A549 (cell line): Measurements from ENCODE around the gene FAM3C.

Experiments
- CBX2 ChIP-seq: fragments of 200-600 bp; sonication (generic); IDR thresholded peaks from 2 replicates; pipeline ENCODE4 v1.6.1; 2016; ENCODE audit warnings: low read depth, mild to moderate bottlenecking, borderline replicate concordance
- CTCF ChIP-seq: fragments of >200 bp; sonication (Bioruptor Twin); formaldehyde crosslinking; IDR thresholded peaks from 3 replicates; pipeline ENCODE4 v1.5.1; 2016
- HMGXB4 ChIP-seq: fragments of 250-450 bp; sonication (Bioruptor Pico); IDR thresholded peaks from 2 replicates; pipeline ENCODE4 v1.5.0; 2021; ENCODE audit warnings: mild to moderate bottlenecking, moderate library complexity, borderline replicate concordance
- MAX ChIP-seq: IDR thresholded peaks from 2 replicates; pipeline ENCODE4 v1.6.1; 2012
- NPAS2 ChIP-seq: fragments of 250-450 bp; sonication (Bioruptor Pico); IDR thresholded peaks from 2 replicates; pipeline ENCODE4 v1.8.0; 2022; ENCODE audit warnings: mild to moderate bottlenecking, moderate library complexity, borderline replicate concordance
- POLR2A ChIP-seq: IDR thresholded peaks from 2 replicates; pipeline ENCODE4 v1.6.1; 2012; ENCODE audit warnings: mild to moderate bottlenecking, low read length
- RARB ChIP-seq: fragments of 250-450 bp; sonication (Bioruptor Pico); IDR thresholded peaks from 2 replicates; pipeline ENCODE4 v1.8.0; 2021; ENCODE audit warnings: mild to moderate bottlenecking, moderate library complexity
- USF2 ChIP-seq: fragments of 450-650 bp; IDR thresholded peaks from 2 replicates; pipeline ENCODE4 v1.6.1; 2014; ENCODE audit warnings: antibody characterized with exemption
- ZFP36 ChIP-seq: fragments of 450-650 bp; IDR thresholded peaks from 2 replicates; pipeline ENCODE4 v1.6.1; 2014; ENCODE audit warnings: borderline replicate concordance; ENCODE audit not compliant: partially characterized antibody

GRCh38 chr7:121371883-121372282 is 24.2 kb downstream of the FAM3C start:
- TF ChIP-seq RARB (CRISPR knock-in tag) (no peak), POLR2A (no peak), CBX2 (no peak), USF2 (no peak), ZFP36 (no peak), HMGXB4 (CRISPR knock-in tag) (no peak), NPAS2 (no peak), CTCF (no peak), MAX (no peak)
